CD4-positive, alpha-beta T cell treated with Interleukin-17A for 1 hour (primary cell): ENCODE measurements around the gene DSC1.
"Not testable (repeated sequence)": the region's sequence is repeated elsewhere in the genome, so short reads cannot be mapped to it uniquely, and the experiment has no call there.

Experiments used
- DNase-seq: peaks from one replicate; pipeline ENCODE4 v3.0.0-alpha.2; 2020

DSC1 gene

GRCh38 chr18:31171144-31171839 is 8.6 kb upstream of the DSC1 start:
- no peak for DNase-seq

GRCh38 chr18:31170335-31170734 is 7.7 kb upstream of the DSC1 start:
- no peak for DNase-seq

GRCh38 chr18:31162419-31162793 is 250 bp downstream of the DSC1 start:
- DNase-seq, result no peak

- no peak for DNase-seq
Measured at GRCh38 chr18:31161757-31162418, 768 bp downstream of the DSC1 start.

- DNase-seq, result no peak
Measured at GRCh38 chr18:31156821-31157763, 5.6 kb downstream of the DSC1 start.

- DNase-seq, result no peak
Measured at GRCh38 chr18:31155498-31155897, 7.2 kb downstream of the DSC1 start.

GRCh38 chr18:31154181-31154580 is 8.5 kb downstream of the DSC1 start:
- DNase-seq, result no peak

- no peak for DNase-seq
Measured at GRCh38 chr18:31149351-31149750, 13.3 kb downstream of the DSC1 start.

- no peak for DNase-seq
Measured at GRCh38 chr18:31148600-31148999, 14.1 kb downstream of the DSC1 start.

GRCh38 chr18:31146809-31147208 is 15.8 kb downstream of the DSC1 start:
- DNase-seq, result no peak

- DNase-seq, result no peak
Measured at GRCh38 chr18:31143025-31143424, 19.6 kb downstream of the DSC1 start.

GRCh38 chr18:31138709-31139108 is 23.9 kb downstream of the DSC1 start:
- DNase-seq, result no peak

- no peak for DNase-seq
Measured at GRCh38 chr18:31134988-31135529, 27.6 kb downstream of the DSC1 start.

GRCh38 chr18:31129398-31130115 is 33.1 kb downstream of the DSC1 start:
- DNase-seq, result no peak

GRCh38 chr18:31125878-31126277 is 36.8 kb downstream of the DSC1 start:
- no peak for DNase-seq

GRCh38 chr18:31123125-31123524 is 39.5 kb downstream of the DSC1 start:
- DNase-seq, result not testable (repeated sequence)

- DNase-seq, result no peak
Measured at GRCh38 chr18:31120594-31120993, 42.1 kb downstream of the DSC1 start.

- DNase-seq, result no peak
Measured at GRCh38 chr18:31116853-31117595, 45.6 kb downstream of the DSC1 start.

- no peak for DNase-seq
Measured at GRCh38 chr18:31112804-31113203, 49.9 kb downstream of the DSC1 start.

GRCh38 chr18:31105733-31106132 is 56.9 kb downstream of the DSC1 start:
- DNase-seq, result no peak

GRCh38 chr18:31104444-31104843 is 58.2 kb downstream of the DSC1 start:
- DNase-seq, result no peak

GRCh38 chr18:31103423-31103822 is 59.2 kb downstream of the DSC1 start:
- no peak for DNase-seq
